Nucleus accumbens (tissue), 56 donors: ENCODE measurements around the gene CARD19.

Experiments used
- DNase-seq, 56 donors: peaks; one replicate each; lab custom pipeline; 2025; lab: John Stamatoyannopoulos, UW

The CARD19 gene, protein sequence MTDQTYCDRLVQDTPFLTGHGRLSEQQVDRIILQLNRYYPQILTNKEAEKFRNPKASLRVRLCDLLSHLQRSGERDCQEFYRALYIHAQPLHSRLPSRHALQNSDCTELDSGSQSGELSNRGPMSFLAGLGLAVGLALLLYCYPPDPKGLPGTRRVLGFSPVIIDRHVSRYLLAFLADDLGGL

DNA sequence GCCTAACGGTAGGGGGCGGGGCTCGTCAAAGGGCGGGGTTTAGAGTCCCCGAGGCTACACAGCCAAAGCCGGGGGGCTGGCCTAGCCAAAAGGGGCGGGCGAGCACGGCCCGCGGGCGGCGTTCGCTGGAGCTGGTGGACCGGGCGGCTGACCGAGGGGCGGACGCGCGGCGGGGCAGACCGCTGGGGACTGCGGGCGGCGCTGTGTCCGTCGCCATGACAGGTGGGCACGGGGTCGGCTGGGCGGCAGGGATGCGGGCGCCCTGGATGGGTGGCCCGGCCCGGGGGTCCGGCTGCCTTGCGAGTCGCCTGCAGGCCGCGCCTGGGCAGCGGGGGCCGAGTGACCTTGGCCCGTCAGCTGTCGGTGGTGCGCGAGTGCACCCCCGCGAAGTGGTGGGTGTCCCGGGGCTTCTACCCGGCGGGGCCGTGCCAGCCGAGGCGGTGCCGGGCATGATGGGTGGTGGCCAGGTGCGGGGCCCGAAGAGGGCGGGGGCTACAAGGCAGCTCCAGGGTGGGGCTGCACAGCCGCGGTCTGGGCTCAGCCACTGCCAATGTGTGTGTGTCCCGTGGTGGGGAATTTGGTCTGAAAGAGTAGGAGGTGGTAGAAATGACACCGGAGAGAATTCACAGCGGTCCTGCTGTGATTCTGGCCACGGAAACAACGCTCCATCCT is at the start of gene CARD19:
TSS of gene CARD19 (plus strand) at position 87 of the 672 bp plus-strand sequence. CDS start at position 216, 129 bp downstream.
- DNase-seq = peak in 15 of 56 donors; percentile 42 to 75 (median 55)

DNA sequence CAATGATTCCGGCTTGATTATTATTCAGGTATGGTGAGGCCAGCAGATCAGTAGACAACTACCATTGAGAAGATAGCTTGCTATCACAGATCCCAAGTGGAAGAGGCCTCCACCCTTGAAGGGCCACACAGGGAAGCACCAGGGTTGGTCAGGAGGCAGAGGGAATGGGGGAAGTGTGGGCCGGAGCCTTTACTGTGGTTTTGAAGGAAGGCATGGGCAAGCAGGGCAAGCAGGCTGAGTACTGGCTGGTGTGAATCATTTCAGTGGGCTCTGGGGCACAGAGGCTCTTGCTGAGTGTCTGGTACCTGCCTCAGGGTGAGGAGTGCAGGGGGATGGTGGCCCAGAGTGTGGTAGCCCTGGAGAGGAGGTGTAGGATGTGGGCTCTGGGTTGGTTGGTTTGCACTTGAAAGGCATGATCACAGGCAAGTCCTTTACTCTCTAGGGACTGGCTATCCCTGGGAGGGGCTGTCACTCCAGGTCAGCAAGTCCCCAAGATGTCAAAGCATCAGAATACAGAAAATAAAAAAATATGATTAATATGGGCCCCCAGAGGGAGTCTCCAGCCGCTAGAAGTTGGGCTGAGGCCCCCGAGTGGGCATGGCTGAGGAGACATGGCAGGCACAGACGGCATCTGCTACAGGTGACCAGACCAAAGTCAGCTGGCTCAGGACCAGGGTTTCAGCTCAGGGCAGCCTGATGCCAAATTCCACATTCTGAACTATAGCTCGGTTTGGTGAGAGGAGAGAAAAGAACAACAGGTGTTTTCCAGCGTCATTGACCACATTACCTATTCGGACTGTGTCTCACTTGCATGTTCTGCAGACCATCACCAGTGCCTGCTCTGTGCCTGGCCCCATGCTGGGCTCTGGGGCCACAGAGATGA is 47.2 kb upstream of the CARD19 start:
- no peak for DNase-seq

DNA sequence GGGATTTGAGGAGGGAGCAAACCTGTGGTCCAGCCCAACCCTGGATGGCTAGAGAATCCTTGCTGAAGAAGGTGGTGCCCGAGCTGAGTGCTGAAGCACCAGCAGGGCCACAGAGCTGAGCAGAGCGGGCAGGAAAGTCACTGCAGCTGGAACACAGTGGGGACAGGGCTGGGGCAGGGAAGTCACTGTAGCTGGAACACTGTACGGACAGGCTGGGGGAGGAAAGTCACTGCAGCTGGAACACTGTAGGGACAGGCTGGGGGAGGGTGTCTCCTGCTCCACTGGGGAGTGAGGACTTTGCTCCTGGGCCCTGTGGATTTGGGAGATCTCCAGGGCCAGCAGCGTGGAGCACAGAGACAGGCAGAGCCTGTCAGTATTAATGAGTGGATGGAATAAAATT is 46.5 kb upstream of the CARD19 start:
- no peak for DNase-seq

DNA sequence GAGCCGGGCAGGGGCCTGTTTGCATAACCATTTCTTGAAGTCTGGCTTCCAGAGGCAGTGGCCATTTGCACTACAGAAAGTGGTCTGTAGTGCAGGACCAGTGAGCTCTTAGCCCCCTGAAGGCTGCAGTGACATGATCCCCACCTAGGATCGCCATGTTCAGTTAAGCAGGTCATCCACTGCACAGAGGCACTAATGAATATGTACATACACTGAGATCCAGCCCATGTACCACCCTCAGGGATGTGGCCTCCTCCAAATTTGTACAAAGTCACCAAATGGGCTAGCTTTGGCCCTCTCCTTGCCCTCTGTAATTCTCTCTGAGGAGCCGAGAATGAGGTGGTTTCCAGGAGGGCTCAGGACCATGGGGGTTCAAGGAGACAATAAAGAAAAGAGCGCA is 45.8 kb upstream of the CARD19 start:
- no peak for DNase-seq

DNA sequence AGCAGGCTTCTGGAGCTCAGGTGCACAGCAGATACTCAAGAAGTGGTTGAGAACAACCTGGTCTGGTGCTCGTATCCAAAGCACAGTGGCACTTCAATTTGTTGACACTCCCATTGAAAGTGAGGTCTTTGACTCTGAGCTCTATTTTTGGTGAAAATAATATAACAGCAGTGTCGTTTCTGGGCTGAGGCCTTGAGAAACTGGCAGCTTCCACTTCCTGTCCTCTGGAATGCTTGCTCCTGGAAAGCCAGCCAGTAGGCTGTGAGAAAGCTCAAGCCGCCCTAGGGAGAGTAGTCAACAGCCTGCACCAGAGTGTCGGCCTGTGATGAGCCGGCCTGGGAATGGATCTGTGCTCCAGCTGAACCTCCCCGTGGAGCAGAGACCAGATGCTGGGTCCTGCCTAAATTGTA is 44.3 kb upstream of the CARD19 start:
- no peak for DNase-seq

DNA sequence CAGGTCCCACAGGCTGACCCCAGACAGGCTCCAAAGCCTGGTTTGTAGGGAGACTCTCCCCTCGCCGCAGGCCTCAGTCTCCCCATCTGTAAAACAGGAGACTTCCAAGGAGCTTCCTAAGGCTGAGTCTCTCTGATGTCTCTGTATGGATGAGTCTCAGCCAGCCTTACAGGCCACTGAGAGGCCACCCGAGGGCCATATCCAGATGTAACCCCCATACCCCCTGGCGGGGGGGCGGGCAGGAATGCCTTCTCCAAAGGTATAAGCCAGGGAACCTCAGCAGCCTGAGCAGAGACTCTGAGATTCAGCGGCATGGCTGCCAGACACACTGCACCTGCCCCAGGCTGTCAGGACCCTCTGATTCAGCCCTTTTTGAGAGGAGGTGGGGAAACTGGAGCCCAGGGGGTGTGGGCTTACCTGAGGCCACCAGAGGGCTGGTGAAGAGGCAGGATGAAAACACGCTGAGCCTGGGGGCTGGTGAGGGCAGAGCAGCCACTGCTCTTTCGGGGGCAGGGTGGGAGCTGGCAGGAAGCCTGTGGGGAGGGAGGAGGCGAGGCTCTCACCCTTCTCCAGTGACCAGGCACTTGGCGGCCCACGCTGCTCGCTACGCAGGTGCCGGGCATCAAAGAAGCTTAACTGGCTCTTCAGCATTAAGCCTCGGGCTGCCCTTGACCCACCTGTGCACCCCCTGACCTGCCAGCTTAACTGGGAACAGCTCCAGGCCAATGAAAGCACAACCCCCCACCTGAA is 43.1 kb upstream of the CARD19 start:
- DNase-seq = no peak

DNA sequence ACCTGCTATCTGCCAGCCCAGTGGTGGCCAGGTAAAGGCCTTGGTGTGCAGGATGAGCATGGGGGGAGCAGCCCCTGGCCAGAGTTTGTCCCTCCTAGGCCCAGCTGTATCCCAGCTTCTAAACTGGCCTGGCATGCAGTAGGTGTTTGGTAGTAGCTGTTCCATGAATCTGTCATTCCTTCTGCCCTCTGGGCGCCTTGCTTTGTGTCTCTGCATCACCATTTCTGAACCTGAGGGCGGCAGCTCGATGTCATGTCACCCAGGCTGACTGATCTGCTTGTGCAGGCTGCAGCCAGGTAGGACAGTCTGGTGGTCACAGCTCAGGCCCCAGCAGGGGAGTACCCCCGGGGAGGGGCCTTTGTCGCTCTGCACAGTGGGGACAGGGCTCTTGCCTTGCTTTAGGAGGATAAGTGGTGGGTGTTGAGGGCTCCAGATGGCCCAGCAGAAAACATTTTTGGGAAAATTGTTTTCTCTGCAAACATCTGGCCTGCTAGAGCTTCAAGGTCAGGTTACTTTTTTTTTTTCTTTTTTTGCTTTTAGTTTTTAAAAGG is 42.2 kb upstream of the CARD19 start:
- no peak for DNase-seq

DNA sequence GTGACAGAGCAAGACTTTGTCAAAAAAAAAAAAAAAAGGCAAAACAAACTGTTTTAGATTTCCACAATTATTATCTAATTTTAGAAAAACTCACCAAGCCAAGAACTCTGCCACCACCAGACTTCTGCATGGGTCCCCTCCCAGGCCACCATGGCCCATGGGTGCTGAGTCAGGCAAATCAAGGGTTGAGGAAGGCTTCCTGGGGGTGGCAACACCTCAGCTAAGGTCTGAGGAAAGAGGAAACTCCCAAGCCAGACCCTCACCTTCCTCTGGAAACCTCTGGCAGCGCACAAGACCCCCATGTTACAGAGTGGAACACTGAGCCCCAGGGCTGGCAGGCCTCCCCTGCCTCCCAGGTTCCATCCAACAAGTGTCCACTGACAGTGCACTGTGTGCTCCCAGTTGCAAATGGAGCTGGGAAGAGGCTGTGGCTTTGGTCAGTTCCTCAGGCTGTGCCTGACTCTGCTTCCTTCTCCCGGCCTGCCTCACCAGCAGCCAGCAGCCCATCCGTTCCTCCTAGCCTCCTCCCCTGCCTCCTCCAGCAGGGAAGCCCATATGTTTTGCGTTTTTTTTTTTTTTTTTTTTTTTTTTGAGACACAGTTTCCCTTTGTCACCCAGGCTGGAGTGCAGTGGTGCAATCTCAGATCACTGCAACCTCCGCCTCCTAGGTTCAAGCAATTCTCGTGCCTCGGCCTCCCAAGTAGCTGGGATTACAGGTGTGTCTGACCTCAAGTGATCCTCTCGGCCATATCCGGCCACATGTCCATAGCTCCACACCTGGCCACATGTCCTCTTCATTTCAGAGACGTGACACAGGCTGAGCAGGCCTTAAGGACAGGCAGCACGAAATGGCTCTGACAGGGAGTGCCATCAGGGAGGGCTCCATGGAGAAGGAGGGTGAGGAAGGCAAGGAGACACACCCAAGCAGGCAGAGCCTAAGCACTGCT is 41.0 kb upstream of the CARD19 start:
- DNase-seq = no peak

DNA sequence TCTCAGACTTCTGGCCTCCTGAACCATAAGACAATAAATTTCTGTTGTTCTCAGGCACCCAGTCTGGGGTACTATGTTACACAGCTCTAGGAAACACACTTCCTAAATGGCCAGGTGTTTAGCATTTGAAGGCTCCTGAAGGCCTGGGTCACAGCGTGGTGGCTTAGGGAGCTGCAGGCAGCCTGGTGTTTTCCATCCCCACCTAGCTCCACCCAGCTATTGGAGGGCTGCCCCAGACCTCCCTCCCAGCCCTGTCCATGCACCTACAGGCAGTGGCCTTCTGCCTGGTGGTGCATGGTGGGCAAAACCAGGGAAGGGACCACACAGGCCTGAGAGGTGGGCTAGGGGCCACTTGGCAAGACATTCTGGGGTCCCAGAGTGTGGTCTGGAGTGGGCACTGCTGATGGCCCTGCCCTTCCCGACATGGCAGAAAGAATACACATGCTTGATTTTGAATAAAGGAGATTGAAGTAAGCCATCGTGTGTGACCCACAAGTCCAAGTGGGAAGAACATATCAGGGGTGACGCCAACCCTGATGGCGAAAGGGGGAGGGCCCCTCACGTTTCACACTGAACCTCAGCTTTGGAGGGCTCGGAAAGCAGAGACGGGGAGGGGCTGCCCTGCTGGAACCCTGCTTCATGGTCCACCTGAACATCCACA is 38.8 kb upstream of the CARD19 start:
- DNase-seq = no peak

DNA sequence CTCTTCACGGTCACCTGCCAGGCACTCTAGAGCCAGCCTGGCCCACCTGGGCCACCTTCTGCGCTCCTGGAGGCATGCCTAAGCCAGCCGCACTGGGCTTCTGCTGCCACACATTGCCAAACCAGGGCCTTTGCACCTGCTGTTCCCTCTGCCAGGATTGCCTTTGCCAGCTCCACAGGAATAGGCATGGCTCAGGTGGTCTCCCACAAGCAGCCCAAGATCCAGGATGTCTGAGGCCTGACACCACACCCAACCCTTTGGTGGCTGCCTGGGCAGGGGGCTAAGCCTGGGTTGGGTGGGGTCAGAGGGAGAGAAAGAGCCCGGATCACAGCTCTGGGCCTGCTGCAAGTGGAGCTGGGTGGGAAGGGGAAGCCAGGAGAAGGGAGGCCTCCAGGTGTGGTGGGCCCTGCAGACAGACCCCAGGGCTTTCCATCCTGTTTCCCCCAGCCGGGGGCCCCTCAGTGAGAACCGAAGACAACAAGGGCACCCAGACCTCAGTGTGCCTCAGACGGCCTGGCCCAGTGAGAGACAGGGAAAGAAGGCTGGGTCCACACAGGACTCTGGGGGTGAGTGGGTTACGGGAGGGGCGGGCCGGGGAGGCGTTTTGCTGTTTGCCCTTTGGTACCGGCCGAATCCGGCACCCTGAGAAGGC is 38.2 kb upstream of the CARD19 start:
- DNase-seq = no peak

DNA sequence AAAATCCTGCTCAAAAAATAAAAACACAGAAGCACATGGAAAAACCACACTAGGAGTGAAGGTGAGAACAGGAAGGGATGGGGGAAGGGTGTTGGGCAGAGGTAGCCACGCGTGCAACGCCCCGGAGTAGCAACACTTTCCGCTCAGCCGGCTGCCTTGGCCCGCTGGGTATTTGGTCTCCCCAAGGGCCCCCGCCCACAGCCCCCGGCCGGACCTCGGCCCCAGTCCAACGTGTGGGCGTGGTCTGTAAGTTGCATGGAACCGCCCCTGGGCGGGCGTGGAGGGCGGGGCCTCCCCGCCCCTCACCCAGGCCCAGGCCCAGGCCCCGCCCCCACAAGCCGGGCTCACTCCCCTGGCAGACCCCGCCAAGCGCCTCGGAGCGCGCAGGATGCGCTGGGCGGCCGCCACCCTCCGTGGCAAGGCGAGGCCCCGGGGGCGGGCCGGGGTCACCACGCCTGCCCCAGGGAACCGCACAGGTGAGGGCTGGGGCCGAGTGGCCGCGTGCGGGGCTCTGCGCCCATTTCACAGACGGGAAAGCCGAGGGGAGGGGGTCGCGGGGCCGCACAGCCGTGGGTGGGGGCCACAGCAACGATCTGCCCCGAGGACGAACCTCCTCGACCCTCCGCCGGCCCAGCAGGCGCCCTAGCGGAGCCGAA is 37.5 kb upstream of the CARD19 start, which contains the start of gene SUSD3:
TSS of gene SUSD3 (plus strand) at position 347 of the 656 bp plus-strand sequence. CDS start at position 389, 42 bp downstream.
- DNase-seq = peak in 6 of 56 donors; percentile 15 to 57 (median 30)

DNA sequence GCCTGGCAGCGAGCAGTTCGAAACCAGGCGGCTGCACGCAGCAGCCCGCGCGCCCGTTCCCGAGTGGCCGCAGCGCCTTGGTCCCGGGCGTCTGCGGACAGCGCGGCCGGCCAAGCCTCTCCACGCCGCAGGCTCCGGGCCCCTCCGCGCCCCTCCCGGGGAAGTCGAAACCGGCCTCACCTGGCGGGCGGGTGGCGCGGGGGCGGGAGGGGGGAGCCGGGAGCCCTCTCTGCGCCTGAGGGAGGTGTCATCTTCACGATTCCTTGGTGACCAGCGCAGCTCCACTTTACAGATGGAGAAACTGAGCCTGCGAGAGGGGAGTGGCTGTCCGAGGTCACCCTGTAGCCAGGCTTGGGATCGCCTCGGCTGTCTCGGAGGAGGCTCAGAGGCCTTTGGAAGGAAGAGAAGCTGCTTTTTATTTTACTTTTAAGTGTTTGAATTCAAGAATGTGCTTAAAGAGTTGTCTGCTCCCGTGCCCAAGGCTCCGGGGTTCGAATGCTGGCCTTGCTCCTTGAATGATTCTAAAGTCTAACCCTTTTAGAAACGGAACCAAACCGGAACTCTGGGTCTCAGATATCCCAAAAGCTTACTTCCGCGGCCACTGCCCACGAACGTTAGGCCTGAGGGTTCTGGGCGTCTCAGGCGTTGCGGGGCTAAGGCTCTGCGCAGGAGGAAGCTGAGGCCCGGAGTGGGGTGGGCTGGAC is 36.9 kb upstream of the CARD19 start:
- no peak for DNase-seq

DNA sequence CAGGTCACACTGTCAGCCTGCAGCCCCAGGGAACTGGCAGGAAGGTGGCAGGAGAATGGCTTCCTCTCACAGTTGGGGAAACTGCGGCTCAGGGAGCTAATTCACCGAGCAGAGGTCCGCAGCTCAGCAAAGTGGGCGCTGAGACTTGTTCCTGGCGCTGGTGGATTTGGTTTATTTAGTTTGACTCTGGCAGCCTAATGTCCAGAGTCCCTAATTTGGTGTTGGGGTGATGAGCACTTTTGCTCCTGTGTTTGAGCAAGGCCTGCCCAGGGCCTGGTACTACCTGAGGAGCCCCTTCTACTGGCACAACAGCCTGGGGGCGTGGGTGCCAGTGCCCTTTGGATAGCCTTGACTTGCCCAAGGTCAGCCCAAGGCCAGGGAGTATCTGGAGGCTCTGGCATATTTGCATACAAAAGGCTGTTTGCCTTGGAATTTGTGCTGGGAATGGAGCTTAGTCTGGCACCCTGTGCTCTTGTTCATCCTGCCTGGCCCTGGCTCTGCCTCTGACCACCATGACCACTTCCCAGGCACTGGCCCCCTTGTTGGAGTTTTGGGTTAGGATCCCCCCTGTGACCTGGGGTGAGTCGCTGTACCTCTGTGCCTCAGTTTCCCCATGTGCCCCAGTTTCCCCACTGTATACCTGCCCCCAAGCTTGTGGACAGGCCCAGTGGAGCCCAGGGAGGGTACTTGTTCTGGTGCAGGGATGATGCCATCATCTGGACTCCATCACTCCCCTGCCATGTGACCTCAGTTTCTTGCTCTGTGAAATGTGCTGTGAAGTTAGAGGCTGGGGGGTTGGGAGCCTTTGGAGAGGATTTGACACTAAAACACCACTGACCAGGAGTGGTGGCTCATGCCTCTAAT is 36.1 kb upstream of the CARD19 start:
- no peak for DNase-seq

DNA sequence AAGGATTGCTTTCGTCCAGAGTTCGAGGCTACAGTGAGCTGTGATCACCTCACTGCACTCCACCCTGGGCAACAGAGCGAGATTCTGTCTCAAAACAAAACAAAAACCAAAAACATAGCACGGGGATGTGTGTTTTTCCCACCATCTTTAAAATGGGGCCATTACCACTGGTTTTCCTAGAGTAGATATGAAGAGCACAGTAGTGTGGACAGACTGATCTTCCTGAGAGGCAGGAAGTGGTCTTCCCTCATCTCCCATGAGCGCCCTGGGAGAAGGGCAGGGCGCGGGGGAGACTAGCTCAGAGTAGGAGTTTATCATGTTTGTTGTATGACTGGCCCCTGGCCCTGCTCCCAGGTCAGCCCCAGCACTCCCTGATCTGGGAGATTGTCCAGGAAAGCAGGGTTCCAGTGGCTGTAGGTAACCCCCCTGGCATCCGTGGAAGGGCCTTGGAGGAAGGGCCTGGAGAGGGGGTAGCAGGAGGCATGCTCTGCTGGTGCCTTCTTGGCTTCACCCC is 35.2 kb upstream of the CARD19 start:
- no peak for DNase-seq

DNA sequence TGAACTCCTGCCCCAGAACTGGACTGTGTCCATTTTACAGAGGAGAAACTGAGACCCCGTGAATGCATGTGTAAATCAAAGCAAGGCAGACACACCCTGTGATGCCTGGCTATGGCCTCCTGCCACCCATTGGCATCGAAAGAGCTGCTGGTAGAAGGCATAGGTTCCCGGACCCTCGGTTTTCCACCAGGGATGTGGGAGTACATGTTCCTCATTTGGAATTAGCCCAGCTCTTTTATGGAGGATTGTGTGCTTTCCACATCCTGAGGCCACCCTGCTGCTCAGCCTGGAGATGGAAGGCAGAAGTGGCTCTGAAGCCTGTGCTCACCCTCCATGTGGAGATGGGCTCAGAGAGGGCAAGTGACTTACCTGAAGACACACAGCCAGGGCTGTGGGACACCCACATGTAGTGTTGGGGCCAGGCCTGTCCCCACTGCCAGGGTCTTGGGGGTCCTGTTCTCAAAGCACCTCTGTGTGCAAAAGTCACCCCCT is 34.7 kb upstream of the CARD19 start:
- no peak for DNase-seq
